Heart right ventricle (tissue), 16 donors: ENCODE data around the gene FHOD3. TPM values are rescaled to one million over a fixed set of nuclear protein-coding genes. Genes with fewer than 3 reads are reported as not detected.

Source experiments
- ATAC-seq, 8 donors: fragments of 200-7000 bp; cut with Tn5 transposase; one replicate each; pipeline ENCODE4 v1.9.1; 2020; ENCODE audit warnings: mild to moderate bottlenecking in 8 of 8, moderate library complexity in 8 of 8, moderate number of reproducible peaks in 1 of 8
- DNase-seq, 2 donors: peaks; one replicate each; pipeline ENCODE4 v3.0.0-alpha.2; 2020
- H3K27ac ChIP-seq, 10 donors: fragments of 200-600 bp; sonication (generic) in 2 of 10; one replicate each; pipeline versions ENCODE4 v1.5.0 to v1.8.0; 2020 to 2022; ENCODE audit warnings: mild to moderate bottlenecking in 3 of 10
- H3K27me3 ChIP-seq, 7 donors: fragments of 200-600 bp; one replicate each; pipeline ENCODE4 v1.8.0; 2021 to 2022; ENCODE audit warnings: mild to moderate bottlenecking in 2 of 7
- H3K36me3 ChIP-seq, 9 donors: fragments of 200-600 bp; sonication (generic) in 1 of 9; one replicate each; pipeline versions ENCODE4 v1.5.0 to v1.8.0; 2020 to 2022; ENCODE audit warnings: mild to moderate bottlenecking in 2 of 9
- H3K4me1 ChIP-seq, 9 donors: fragments of 200-600 bp; sonication (generic) in 1 of 9; one replicate each; pipeline versions ENCODE4 v1.5.0 to v1.8.0; 2020 to 2022; ENCODE audit warnings: mild to moderate bottlenecking in 4 of 9
- H3K4me3 ChIP-seq, 10 donors: fragments of 200-600 bp; sonication (generic) in 2 of 10; one replicate each; pipeline versions ENCODE4 v1.5.0 to v1.8.0; 2020 to 2022; ENCODE audit warnings: mild to moderate bottlenecking in 7 of 10, moderate library complexity in 2 of 10
- H3K9me3 ChIP-seq, 11 donors: fragments of 200-600 bp in 10 of 11; sonication (generic) in 2 of 11; one replicate each; pipeline versions ENCODE4 v1.5.0 to v1.8.0; 2013 to 2022; ENCODE audit warnings: mild to moderate bottlenecking in 2 of 11, control low read depth in 1 of 11, moderate library complexity in 1 of 11
- CTCF ChIP-seq, 9 donors: fragments of 200-600 bp; sonication (generic) in 2 of 9; IDR thresholded peaks; one replicate each; pipeline versions ENCODE4 v1.5.0 to v1.8.0; 2021 to 2022; ENCODE audit warnings: antibody characterized with exemption in 9 of 9, mild to moderate bottlenecking in 5 of 9, moderate library complexity in 1 of 9
- WGBS, 2 donors: extraction: QIAGEN DNeasy Blood & Tissue Kit; methylation state at CpG; one replicate each; pipeline ENCODE4 v1.1.7; 2013; ENCODE audit warnings: inconsistent platforms in 1 of 2; 5-methylcytosine and 5-hydroxymethylcytosine counted together
- intact Hi-C, 10 donors: fragments of 100-400 bp; cut with DNase I; formaldehyde crosslinking; loops; one replicate each; pipeline versions ENCODE4 v1.11.1 to v1.14.2; 2022
- polyA plus RNA-seq, 2 donors: library from polyadenylated mRNA; stranded (reverse); fragments of 200-250 nt; gene quantifications; one replicate each; pipeline ENCODE4 v1.2.3, GENCODE V29; 2013
- total RNA-seq, 10 donors: library from RNA; stranded (reverse); fragmentation: NEBNext Ultra II Directional in 3 of 10; extraction: Animal tissue kit (Norgen Biotek cat#: 25700) in 3 of 10; gene quantifications; one replicate each; pipeline versions ENCODE4 v1.2.1 to v1.2.4, GENCODE V29; 2021 to 2023
- donor health status: Arrhythmogenic right ventricular cardiomyopathy.
- donor health status: ischemic (EF 13 %, LVEDD 7.1; RV severe dilation, severe dysfunction).
- donor health status: healthy with polysubstance abuse.
- donor health status: DM: no; HTN: yes; CAD: no.
- donor health status: DM: no; HTN: no; CAD: no.
- donor health status: ischemic (EF 25% LVEDD 6.9; RV normal size, moderate dysfunction).
- donor health status: ischemic (EF 25% LVEDD 5.7; RV mildly dilated, moderate dysfunction).
- donor health status: healthy.
- donor health status: DM: yes; HTN: yes; CAD: no.
- donor health status: Ischemic cardiomyopathy.
- donor health status: ischemic (EF 35%, LVEDD 5.7; RV mildly dilated, moderate dysfunction).
- donor health status: nonischemic (EF 11% LVEDD 7.7; RV severe dilation, severe dysfunction).
- donor health status: DM: yes; HTN: yes; CAD: no.
- donor health status: PGD.
- donor health status: ischemic (EF 29% LVEDD 5.4; RV normal size, mild dysfunction).
- donor health status: nonischemic (EF 23%, LVEDD 6.1; RV moderate dilation, normal function).

Gene FHOD3
- total and polyA plus RNA-seq, 12 donors, result 81.8 to 484 (median 356) TPM

- Histone ChIP-seq H3K9me3 (no peaks in the 10 kb centered on the region), H3K36me3 (peaks cover 0 to 54% (median 14%) of the 10 kb centered on the region in 9 donors), H3K27ac (no peak overlapping the region), H3K4me3 (no peak overlapping the region), H3K27me3 (no peaks in the 10 kb centered on the region), H3K4me1 (peaks cover 0 to 15% (median 5%) of the 10 kb centered on the region in 9 donors)
- 40 to 42% methylated on average over 6 of the region's 6 CpGs for WGBS, 2 donors
- ATAC-seq, result peak; percentile 56 to 89 (median 82)
- peak; percentile 61 to 88 (median 83) for TF ChIP-seq CTCF (IDR thresholded peaks at IDR 0.05)
- intact Hi-C loops, result loop anchor here in 4 of 10 donors (5.0 kb wide), 2 partner anchors 37 to 122 kb away; no protein-coding TSS in a partner anchor
- peak in 1 of 2 donors; percentile 31 for DNase-seq
These were observed 512.3 kb downstream of the FHOD3 start for GRCh38 chr18:36809590-36810381.

- no peak overlapping the region for H3K4me3 ChIP-seq
- 80 to 93% methylated on average over 3 of the region's 3 CpGs for WGBS, 2 donors
- H3K27me3 ChIP-seq, result no peaks in the 10 kb centered on the region
- DNase-seq (no peak), ATAC-seq (peak in 1 of 8 donors; percentile 30)
- peaks cover 0 to 23% (median 9%) of the 10 kb centered on the region in 9 donors for H3K4me1 ChIP-seq
- H3K36me3 ChIP-seq, result peaks cover 0 to 53% (median 9%) of the 10 kb centered on the region in 9 donors
- no peak overlapping the region for H3K27ac ChIP-seq
- no peak for TF ChIP-seq CTCF (IDR thresholded peaks at IDR 0.05)
- no peaks in the 10 kb centered on the region for H3K9me3 ChIP-seq
- intact Hi-C loops, result no loop called here
These were observed 513.9 kb downstream of the FHOD3 start for GRCh38 chr18:36811430-36811829.

- no peaks in the 10 kb centered on the region for H3K27me3 ChIP-seq
- TF ChIP-seq CTCF (IDR thresholded peaks at IDR 0.05), result no peak
- ATAC-seq (no peak), DNase-seq (no peak)
- peaks cover 0 to 23% (median 9%) of the 10 kb centered on the region in 9 donors for H3K4me1 ChIP-seq
- no peak overlapping the region for H3K4me3 ChIP-seq
- H3K36me3 ChIP-seq, result peaks cover 0 to 53% (median 9%) of the 10 kb centered on the region in 9 donors
- no peaks in the 10 kb centered on the region for H3K9me3 ChIP-seq
- intact Hi-C loops, result no loop called here
- H3K27ac ChIP-seq, result no peak overlapping the region
These were observed 514.4 kb downstream of the FHOD3 start for GRCh38 chr18:36811955-36812354.

- 72 to 80% methylated on average over 3 of the region's 3 CpGs for WGBS, 2 donors
- no peak for DNase-seq
- H3K27ac ChIP-seq, result no peak overlapping the region
- TF ChIP-seq CTCF (IDR thresholded peaks at IDR 0.05), result no peak
- no peaks in the 10 kb centered on the region for H3K9me3 ChIP-seq
- intact Hi-C loops, result no loop called here
- peak in 2 of 8 donors; percentile 14 to 19 for ATAC-seq
- no peaks in the 10 kb centered on the region for H3K27me3 ChIP-seq
- H3K4me1 ChIP-seq, result peaks cover 0 to 23% (median 9%) of the 10 kb centered on the region in 9 donors
- no peak overlapping the region for H3K4me3 ChIP-seq
- H3K36me3 ChIP-seq, result peaks cover 0 to 53% (median 3%) of the 10 kb centered on the region in 9 donors
These were observed 515.2 kb downstream of the FHOD3 start for GRCh38 chr18:36812678-36813077.
